HepG2 (cell line): ENCODE data around the gene ALKBH2. TPM values are rescaled to one million over a fixed set of nuclear protein-coding genes. Genes with fewer than 3 reads are reported as not detected.
A peak's percentile ranks its signal among the peaks of the same experiment; 100 is the strongest.

ENCODE experiments used
- ATAC-seq: fragments of 200-7000 bp; cut with Tn5 transposase; 3 replicates; pipeline ENCODE4 v1.9.1; 2020; ENCODE audit warnings: mild to moderate bottlenecking, moderate library complexity
- BruUV-seq: library from RNA; stranded (reverse); fragments of 400-500 nt; replicated peaks from 2 replicates; lab custom pipeline; 2021; lab: Mats Ljungman, UMichigan
- CTCF ChIA-PET: fragments of 300-600 bp; formaldehyde crosslinking; extraction: SDS; loops from one replicate; lab custom pipeline; 2021; ENCODE audit warnings: low total read pairs, inconsistent platforms, low intra/inter-chr PET ratio; lab: Yijun Ruan, JAX
- POLR2A ChIA-PET: fragments of 350-600 bp; sonication (Branson Sonifier 250); formaldehyde crosslinking; loops from one replicate; lab custom pipeline; 2020; ENCODE audit warnings: antibody characterized with exemption, inconsistent platforms; lab: Yijun Ruan, JAX
- DNase-seq: peaks from one replicate; pipeline ENCODE4 v3.0.0-alpha.2; 2015; ENCODE audit warnings: low spot score
- FAIRE-seq: peaks from 3 replicates; lab custom pipeline; 2011; peaks lifted over from hg19 to GRCh38; lab: Jason Lieb, UNC
- H2AFZ ChIP-seq: one replicate; pipeline ENCODE4 v1.6.1; 2011; ENCODE audit warnings: low read length, inconsistent platforms
- H3K27ac ChIP-seq: fragments of 300-600 bp; 3 replicates; pipeline ENCODE4 v1.8.0; 2011; ENCODE audit warnings: mixed run types, mild to moderate bottlenecking, mixed read lengths, low read length, inconsistent platforms; ENCODE audit not compliant: insufficient read depth; ENCODE audit errors: extremely low read length
- H3K27me3 ChIP-seq, 2 experiments: fragments of 200-600 bp in 1 of 2; 2 replicates in 1 of 2; 3 replicates in 1 of 2; pipeline versions ENCODE4 v1.6.0 to v1.8.0; 2011; ENCODE audit warnings: low read length in 2 of 2, mild to moderate bottlenecking in 2 of 2, moderate library complexity in 2 of 2, inconsistent platforms in 1 of 2; ENCODE audit not compliant: insufficient read depth in 2 of 2, control insufficient read depth in 1 of 2
- H3K36me3 ChIP-seq, 2 experiments: fragments of 200-600 bp in 1 of 2; replicated peaks in 1 of 2; 2 replicates in 1 of 2; 3 replicates in 1 of 2; pipeline versions ENCODE4 v1.5.1 to v1.8.0; 2011; ENCODE audit warnings: low read length in 2 of 2, inconsistent platforms in 1 of 2; ENCODE audit not compliant: insufficient read depth in 2 of 2, control insufficient read depth in 1 of 2
- H3K4me1 ChIP-seq: 2 replicates; pipeline ENCODE4 v1.5.1; 2012; ENCODE audit warnings: low read length, inconsistent platforms; ENCODE audit not compliant: insufficient read depth
- H3K4me2 ChIP-seq: 2 replicates; pipeline ENCODE4 v1.6.0; 2011; ENCODE audit warnings: low read depth, low read length, inconsistent platforms
- H3K4me3 ChIP-seq, 3 experiments: fragments of 200-600 bp in 1 of 3; sonication (generic), shearing (Covaris generic) in 1 of 3; replicated peaks in 1 of 3; 2 replicates each; pipeline ENCODE4 v1.5.1; 2011 to 2016; ENCODE audit warnings: low read length in 3 of 3, inconsistent platforms in 2 of 3, low read depth in 2 of 3, mild to moderate bottlenecking in 2 of 3, control low read depth in 1 of 3, mixed read lengths in 1 of 3; ENCODE audit not compliant: insufficient read depth in 1 of 3
- H3K79me2 ChIP-seq: one replicate; pipeline ENCODE4 v1.6.1; 2011; ENCODE audit warnings: low read length, inconsistent platforms; ENCODE audit not compliant: insufficient read depth
- H3K9ac ChIP-seq: 2 replicates; pipeline ENCODE4 v1.6.0; 2011; ENCODE audit warnings: mild to moderate bottlenecking, low read depth, low read length, inconsistent platforms; ENCODE audit not compliant: insufficient read depth
- H3K9me3 ChIP-seq: 2 replicates; pipeline ENCODE4 v1.5.1; 2012; ENCODE audit warnings: mild to moderate bottlenecking, low read length
- H4K20me1 ChIP-seq: 2 replicates; pipeline ENCODE4 v1.6.0; 2011; ENCODE audit warnings: inconsistent platforms, mild to moderate bottlenecking, low read length, moderate library complexity; ENCODE audit not compliant: insufficient read depth
- CEBPB ChIP-seq: IDR thresholded peaks from 2 replicates; pipeline ENCODE4 v1.6.1; 2011; ENCODE audit warnings: low read depth, low read length, improper control_type of control experiment, borderline replicate concordance
- CENPBD1 ChIP-seq: sonication (generic); formaldehyde crosslinking; IDR thresholded peaks from 2 replicates; pipeline ENCODE4 v1.8.0; 2022; ENCODE audit warnings: missing genetic modification reagents, low read depth, mild to moderate bottlenecking, borderline replicate concordance
- CHCHD3 ChIP-seq: sonication (generic); formaldehyde crosslinking; IDR thresholded peaks from 2 replicates; pipeline ENCODE4 v1.8.0; 2022; ENCODE audit warnings: mild to moderate bottlenecking, missing genetic modification reagents, moderate library complexity
- HOMEZ ChIP-seq: IDR thresholded peaks from 2 replicates; pipeline ENCODE4 v1.6.1; 2016; ENCODE audit warnings: low read depth
- HOXD1 ChIP-seq: sonication (generic); formaldehyde crosslinking; IDR thresholded peaks from 2 replicates; pipeline ENCODE4 v1.5.0; 2020; ENCODE audit warnings: missing genetic modification reagents
- LRRFIP1 ChIP-seq: sonication (generic); formaldehyde crosslinking; conservative IDR thresholded peaks from 2 replicates; pipeline ENCODE4 v1.4.0; 2020; ENCODE audit warnings: missing genetic modification reagents
- MEF2D ChIP-seq: sonication (generic); formaldehyde crosslinking; IDR thresholded peaks from 2 replicates; pipeline ENCODE4 v1.5.1; 2020; ENCODE audit warnings: mild to moderate bottlenecking, missing genetic modification reagents
- MXD1 ChIP-seq: sonication (generic); formaldehyde crosslinking; IDR thresholded peaks from 2 replicates; pipeline ENCODE4 v1.4.0; 2020; ENCODE audit warnings: mild to moderate bottlenecking, missing genetic modification reagents
- PAWR ChIP-seq: sonication (generic); formaldehyde crosslinking; IDR thresholded peaks from 2 replicates; pipeline ENCODE4 v1.4.0; 2020; ENCODE audit warnings: missing genetic modification reagents, mild to moderate bottlenecking, borderline replicate concordance
- PPARG ChIP-seq: conservative IDR thresholded peaks from 2 replicates; pipeline ENCODE4 v1.6.1; 2016; ENCODE audit warnings: missing biosample characterization, missing genetic modification reagents
- TCF7L2 ChIP-seq: IDR thresholded peaks from 2 replicates; pipeline ENCODE4 v1.6.1; 2011; ENCODE audit warnings: mild to moderate bottlenecking, low read depth, low read length, moderate library complexity
- TERF1 ChIP-seq: sonication (generic); formaldehyde crosslinking; IDR thresholded peaks from 2 replicates; pipeline ENCODE4 v1.8.0; 2022; ENCODE audit warnings: mild to moderate bottlenecking, missing genetic modification reagents, moderate library complexity
- ZNF10 ChIP-seq: sonication (generic); formaldehyde crosslinking; IDR thresholded peaks from 2 replicates; pipeline ENCODE4 v1.4.0; 2020; ENCODE audit warnings: mild to moderate bottlenecking, low read depth, missing genetic modification reagents, borderline replicate concordance
- ZNF292 ChIP-seq: sonication (generic); formaldehyde crosslinking; IDR thresholded peaks from 2 replicates; pipeline ENCODE4 v1.8.1; 2022; ENCODE audit warnings: mild to moderate bottlenecking, low read depth, missing genetic modification reagents, borderline replicate concordance
- ZSCAN22 ChIP-seq: sonication (generic); formaldehyde crosslinking; IDR thresholded peaks from 2 replicates; pipeline ENCODE4 v1.4.0; 2020; ENCODE audit warnings: mild to moderate bottlenecking, missing genetic modification reagents
- ZXDC ChIP-seq: sonication (generic); formaldehyde crosslinking; IDR thresholded peaks from 2 replicates; pipeline ENCODE4 v1.5.0; 2020; ENCODE audit warnings: mild to moderate bottlenecking, missing genetic modification reagents
- WGBS: methylation state at CpG from one replicate; pipeline ENCODE4 v1.1.6; 2017; ENCODE audit warnings: low lambda C conversion rate; 5-methylcytosine and 5-hydroxymethylcytosine counted together
- in situ Hi-C: cut with HindIII; loops from 2 replicates; pipeline ENCODE4 v1.10.0; 2017; ENCODE audit warnings: low pct_unique_long_range_greater_than_20kb; ENCODE audit not compliant: extremely low pct_ligation_motif_present
- intact Hi-C: fragments of 100-400 bp; cut with micrococcal nuclease; formaldehyde crosslinking; loops from one replicate; pipeline ENCODE4 v1.10.0; 2022; ENCODE audit not compliant: unreplicated experiment
- polyA plus RNA-seq, 8 experiments: library from polyadenylated mRNA; depleted of rRNA in 3 of 8; stranded (reverse) in 7 of 8; unstranded in 1 of 8; fragments of >200 nt; fragmentation: Illumina TruSeq in 4 of 8; extraction: Trizol in 4 of 8; gene quantifications; 2 replicates each; pipeline versions ENCODE4 v1.2.1 to v1.2.3, GENCODE V29; 2011 to 2016; ENCODE audit warnings: low read depth in 4 of 8, missing spikeins in 1 of 8, mixed read lengths in 1 of 8; ENCODE audit not compliant: insufficient read depth in 1 of 8
- total RNA-seq, 5 experiments: library from RNA; depleted of rRNA; stranded (reverse); fragments of >200 nt; fragmentation: Illumina TruSeq; extraction: Trizol; gene quantifications; 2 replicates each; pipeline ENCODE4 v1.2.3, GENCODE V29; 2016; ENCODE audit warnings: low read depth in 1 of 5

The ALKBH2 gene
- total and polyA plus RNA-seq, 2 of the 13 experiments (the other 11 are each of a cell fraction or from before 2014, with no cell fraction given), result 21.0 to 40.5 TPM

- POLR2A ChIA-PET, result interaction anchor here (0.9 to 1.3 kb wide), 3 partner anchors 9 to 18 kb away, joined by 3 to 5 read pairs (median 4); partner anchors contain the start of gene ALKBH2
- no peak overlapping the region for H3K9ac ChIP-seq
- in situ Hi-C loops, result no loop called here
- WGBS, result 0% methylated on average over 1 of the region's 2 CpGs
- H3K4me3 ChIP-seq, result no peak overlapping the region
- H3K4me1 ChIP-seq, result peaks cover 45% of the 10 kb centered on the region
- no peaks in the 10 kb centered on the region for H3K79me2 ChIP-seq
- peak overlapping the region; percentile 26; the same call in 1 of the 2 replicates for H3K4me2 ChIP-seq
- ATAC-seq (peak; percentile 79), FAIRE-seq (peak; percentile 87), DNase-seq (peak; percentile 44)
- no peak overlapping the region for H2AFZ ChIP-seq
- H3K27me3 ChIP-seq, result no peaks in the 10 kb centered on the region
- BruUV-seq, result no TSS peak
- H3K27ac ChIP-seq, result peak overlapping the region; percentile 6
- H3K9me3 ChIP-seq, result no peaks in the 10 kb centered on the region
- intact Hi-C loops, result no loop called here
- CTCF ChIA-PET, result no interaction called here
- H3K36me3 ChIP-seq, result peaks cover 9 to 51% of the 10 kb centered on the region in 2 experiments
- H4K20me1 ChIP-seq, result no peaks in the 10 kb centered on the region
- TF ChIP-seq HOMEZ (peak; percentile 54; the same call in 1 of the 2 replicates), ZXDC (CRISPR knock-in tag) (no peak), MXD1 (no peak), TCF7L2 (no peak), HOXD1 (CRISPR knock-in tag) (no peak), MEF2D (CRISPR knock-in tag) (no peak), TERF1 (CRISPR knock-in tag) (no peak), ZSCAN22 (CRISPR knock-in tag) (no peak), LRRFIP1 (CRISPR knock-in tag) (no peak), CEBPB (peak; percentile 47; the same call in 1 of the 2 replicates), PPARG (CRISPR knock-in tag) (no peak), CHCHD3 (CRISPR knock-in tag) (no peak), ZNF292 (no peak), CENPBD1 (CRISPR knock-in tag) (no peak), PAWR (CRISPR knock-in tag) (no peak), ZNF10 (no peak)
These were observed 8.8 kb downstream of the ALKBH2 start for GRCh38 chr12:109084425-109084824.
